H9 (cell line): ENCODE data around the gene ARHGAP15. TPM values are rescaled to one million over a fixed set of nuclear protein-coding genes. Genes with fewer than 3 reads are reported as not detected.

ENCODE experiments used
- DNase-seq: peaks from one replicate; pipeline ENCODE4 v3.0.0-alpha.2; 2017
- H2AFZ ChIP-seq: one replicate; pipeline ENCODE4 v1.6.1; 2013; ENCODE audit warnings: mild to moderate bottlenecking, low read length, control low read depth, moderate library complexity
- H2AK5ac ChIP-seq: 2 replicates; pipeline ENCODE4 v1.6.1; 2013; ENCODE audit warnings: low read length, control low read depth, mixed read lengths; ENCODE audit not compliant: insufficient read length
- H2BK120ac ChIP-seq: one replicate; pipeline ENCODE4 v1.6.1; 2013; ENCODE audit warnings: low read depth, mild to moderate bottlenecking, low read length, control low read depth, inconsistent platforms; ENCODE audit not compliant: poor library complexity, severe bottlenecking
- H2BK12ac ChIP-seq: 2 replicates; pipeline ENCODE4 v1.6.1; 2013; ENCODE audit warnings: low read length, control low read depth, mixed read lengths, low read depth; ENCODE audit not compliant: insufficient read length
- H2BK15ac ChIP-seq: 2 replicates; pipeline ENCODE4 v1.6.1; 2013; ENCODE audit warnings: low read depth, low read length, control low read depth
- H2BK20ac ChIP-seq: one replicate; pipeline ENCODE4 v1.6.1; 2013; ENCODE audit warnings: low read depth, mild to moderate bottlenecking, low read length, control low read depth, inconsistent platforms; ENCODE audit not compliant: poor library complexity, severe bottlenecking
- H2BK5ac ChIP-seq: 2 replicates; pipeline ENCODE4 v1.6.1; 2013; ENCODE audit warnings: low read length, control low read depth, mixed read lengths; ENCODE audit not compliant: insufficient read length
- H3K14ac ChIP-seq: 2 replicates; pipeline ENCODE4 v1.6.1; 2013; ENCODE audit warnings: low read length, control low read depth; ENCODE audit not compliant: insufficient read depth
- H3K18ac ChIP-seq: 2 replicates; pipeline ENCODE4 v1.6.1; 2013; ENCODE audit warnings: low read depth, mild to moderate bottlenecking, mixed read lengths, low read length, control low read depth; ENCODE audit not compliant: insufficient read length
- H3K23ac ChIP-seq: 2 replicates; pipeline ENCODE4 v1.6.1; 2013; ENCODE audit warnings: low read length, control low read depth, mixed read lengths, low read depth; ENCODE audit not compliant: insufficient read length
- H3K23me2 ChIP-seq: 2 replicates; pipeline ENCODE4 v1.6.1; 2013; ENCODE audit warnings: low read depth, mild to moderate bottlenecking, mixed read lengths, low read length, control low read depth; ENCODE audit not compliant: insufficient read length, poor library complexity, severe bottlenecking
- H3K27ac ChIP-seq: 2 replicates; pipeline ENCODE4 v1.5.1; 2013; ENCODE audit warnings: low read length, control low read depth, mixed read lengths, low read depth; ENCODE audit not compliant: insufficient read length
- H3K27me3 ChIP-seq: 2 replicates; pipeline ENCODE4 v1.6.1; 2013; ENCODE audit warnings: low read length, control low read depth, inconsistent platforms; ENCODE audit not compliant: insufficient read depth
- H3K4ac ChIP-seq: 2 replicates; pipeline ENCODE4 v1.6.1; 2013; ENCODE audit warnings: low read depth, mild to moderate bottlenecking, control low read depth, inconsistent platforms, low read length, moderate library complexity
- H3K4me1 ChIP-seq: 2 replicates; pipeline ENCODE4 v1.6.1; 2013; ENCODE audit warnings: low read length, control low read depth, inconsistent platforms; ENCODE audit not compliant: insufficient read depth
- H3K4me2 ChIP-seq: 2 replicates; pipeline ENCODE4 v1.6.1; 2013; ENCODE audit warnings: low read length, control low read depth, mixed read lengths; ENCODE audit not compliant: insufficient read length, insufficient read depth
- H3K56ac ChIP-seq: 2 replicates; pipeline ENCODE4 v1.6.1; 2013; ENCODE audit warnings: low read depth, mild to moderate bottlenecking, mixed read lengths, low read length, control low read depth; ENCODE audit not compliant: insufficient read length
- H3K79me1 ChIP-seq: 2 replicates; pipeline ENCODE4 v1.6.1; 2013; ENCODE audit warnings: low read depth, mild to moderate bottlenecking, moderate library complexity, low read length, control low read depth, inconsistent platforms; ENCODE audit not compliant: insufficient read depth, poor library complexity, severe bottlenecking
- H3K79me2 ChIP-seq: 2 replicates; pipeline ENCODE4 v1.6.1; 2013; ENCODE audit warnings: low read length, control low read depth, inconsistent platforms; ENCODE audit not compliant: insufficient read depth
- H3K9ac ChIP-seq: 2 replicates; pipeline ENCODE4 v1.6.1; 2013; ENCODE audit warnings: low read length, control low read depth, mixed read lengths; ENCODE audit not compliant: insufficient read length; ENCODE audit errors: extremely low read depth
- H3K9me3 ChIP-seq: one replicate; pipeline ENCODE4 v1.6.1; 2013; ENCODE audit warnings: low read depth, low read length, inconsistent platforms; ENCODE audit not compliant: control insufficient read depth
- H3T11ph ChIP-seq: one replicate; pipeline ENCODE4 v1.6.1; 2013; ENCODE audit warnings: mild to moderate bottlenecking, low read length, control low read depth, inconsistent platforms
- H4K20me1 ChIP-seq: one replicate; pipeline ENCODE4 v1.6.1; 2013; ENCODE audit not compliant: control insufficient read depth, insufficient read length, insufficient read depth
- H4K5ac ChIP-seq: 2 replicates; pipeline ENCODE4 v1.6.1; 2013; ENCODE audit warnings: low read depth, mild to moderate bottlenecking, mixed read lengths, low read length, control low read depth; ENCODE audit not compliant: insufficient read length
- H4K8ac ChIP-seq: replicated peaks from 2 replicates; pipeline ENCODE4 v1.6.1; 2013; ENCODE audit warnings: low read length, control low read depth, mixed read lengths, low read depth; ENCODE audit not compliant: insufficient read length
- H4K91ac ChIP-seq: 2 replicates; pipeline ENCODE4 v1.6.1; 2013; ENCODE audit warnings: low read depth, mild to moderate bottlenecking, moderate library complexity, mixed read lengths, low read length, control low read depth; ENCODE audit not compliant: insufficient read length
- H3K27ac Mint-ChIP-seq, 3 experiments: 2 replicates in 2 of 3; 3 replicates in 1 of 3; pipeline ENCODE4 v1.8.0; 2020 to 2021; ENCODE audit warnings: mixed read lengths in 3 of 3, mild to moderate bottlenecking in 1 of 3, moderate library complexity in 1 of 3
- H3K27me3 Mint-ChIP-seq: 2 replicates; pipeline ENCODE4 v1.8.0; 2021; ENCODE audit warnings: low read depth, mild to moderate bottlenecking, moderate library complexity, mixed read lengths
- H3K36me3 Mint-ChIP-seq, 3 experiments: 2 replicates in 2 of 3; 3 replicates in 1 of 3; pipeline ENCODE4 v1.8.0; 2020 to 2021; ENCODE audit warnings: low read depth in 3 of 3, mixed read lengths in 3 of 3; ENCODE audit not compliant: insufficient read depth in 1 of 3
- H3K4me1 Mint-ChIP-seq, 2 experiments: 2 replicates each; pipeline ENCODE4 v1.8.0; 2020; ENCODE audit warnings: mixed read lengths in 2 of 2
- H3K4me3 Mint-ChIP-seq, 2 experiments: 2 replicates in 1 of 2; 3 replicates in 1 of 2; pipeline ENCODE4 v1.8.0; 2020 to 2021; ENCODE audit warnings: mild to moderate bottlenecking in 2 of 2, mixed read lengths in 2 of 2, moderate library complexity in 1 of 2
- H3K9me3 Mint-ChIP-seq, 2 experiments: 2 replicates in 1 of 2; 3 replicates in 1 of 2; pipeline ENCODE4 v1.8.0; 2020; ENCODE audit warnings: mild to moderate bottlenecking in 2 of 2, mixed read lengths in 2 of 2, moderate library complexity in 1 of 2
- WGBS: extraction: QIAGEN DNeasy Blood & Tissue Kit; methylation state at CpG from one replicate; pipeline ENCODE4 v1.1.7; 2013; ENCODE audit warnings: missing lambda C conversion rate, low lambda C conversion rate, mixed read lengths; ENCODE audit not compliant: insufficient read length; ENCODE audit errors: extremely low coverage; 5-methylcytosine and 5-hydroxymethylcytosine counted together
- total RNA-seq: library from RNA; stranded (reverse); gene quantifications from 2 replicates; pipeline ENCODE4 v1.2.1, GENCODE V29; 2021
- TF ChIP-seq, protein P1 (sequence below): fragments of 200-600 bp; sonication (generic); conservative IDR thresholded peaks from 3 replicates; pipeline ENCODE4 v1.8.0; 2021; ENCODE audit warnings: antibody characterized with exemption, mild to moderate bottlenecking

Gene ARHGAP15
- total RNA-seq, 1 experiment from 2014 or later: not detected

DNA sequence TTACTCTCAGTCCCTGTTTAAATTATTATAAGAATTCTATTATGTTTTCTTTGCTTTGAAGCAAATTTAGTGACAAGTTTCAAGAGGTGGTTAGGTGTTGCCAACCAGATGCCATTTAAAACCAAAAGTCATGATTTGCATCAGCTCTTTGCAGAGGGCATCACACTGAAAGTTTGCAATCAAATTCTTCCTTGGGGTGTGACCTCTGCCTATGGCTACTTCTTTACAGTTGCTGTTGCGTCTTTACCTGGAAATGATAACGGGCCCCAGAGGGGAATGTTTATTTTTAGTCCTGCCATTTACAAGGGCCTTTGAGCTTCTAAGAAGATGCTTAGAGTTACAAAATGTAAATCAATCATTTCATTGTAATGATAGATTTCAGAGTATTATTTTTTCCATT, 561.0 kb downstream of the ARHGAP15 start:
- H3K27me3 Mint-ChIP-seq: no peaks in the 10 kb centered on the region
- Histone ChIP-seq H3K27ac (no peak overlapping the region), H3K9ac (no peak overlapping the region), H3K56ac (no peak overlapping the region), H2BK120ac (no peak overlapping the region), H4K91ac (no peak overlapping the region), H3K27me3 (no peaks in the 10 kb centered on the region), H3K9me3 (no peaks in the 10 kb centered on the region), H3K23ac (no peak overlapping the region), H3K4me1 (peaks cover 6% of the 10 kb centered on the region; the same call in 1 of the 2 replicates), H3T11ph (no peak overlapping the region), H2AK5ac (no peak overlapping the region), H3K79me1 (no peaks in the 10 kb centered on the region), H4K5ac (no peak overlapping the region), H2AFZ (no peak overlapping the region), H3K4me2 (no peak overlapping the region), H3K23me2 (no peaks in the 10 kb centered on the region), H2BK5ac (no peak overlapping the region), H3K4ac (no peak overlapping the region), H3K79me2 (no peaks in the 10 kb centered on the region), H4K8ac (no peak overlapping the region), H2BK12ac (no peak overlapping the region), H3K14ac (no peak overlapping the region), H3K18ac (no peak overlapping the region), H2BK15ac (no peak overlapping the region), H2BK20ac (no peak overlapping the region), H4K20me1 (no peaks in the 10 kb centered on the region)
- TF ChIP-seq, protein P1, sequence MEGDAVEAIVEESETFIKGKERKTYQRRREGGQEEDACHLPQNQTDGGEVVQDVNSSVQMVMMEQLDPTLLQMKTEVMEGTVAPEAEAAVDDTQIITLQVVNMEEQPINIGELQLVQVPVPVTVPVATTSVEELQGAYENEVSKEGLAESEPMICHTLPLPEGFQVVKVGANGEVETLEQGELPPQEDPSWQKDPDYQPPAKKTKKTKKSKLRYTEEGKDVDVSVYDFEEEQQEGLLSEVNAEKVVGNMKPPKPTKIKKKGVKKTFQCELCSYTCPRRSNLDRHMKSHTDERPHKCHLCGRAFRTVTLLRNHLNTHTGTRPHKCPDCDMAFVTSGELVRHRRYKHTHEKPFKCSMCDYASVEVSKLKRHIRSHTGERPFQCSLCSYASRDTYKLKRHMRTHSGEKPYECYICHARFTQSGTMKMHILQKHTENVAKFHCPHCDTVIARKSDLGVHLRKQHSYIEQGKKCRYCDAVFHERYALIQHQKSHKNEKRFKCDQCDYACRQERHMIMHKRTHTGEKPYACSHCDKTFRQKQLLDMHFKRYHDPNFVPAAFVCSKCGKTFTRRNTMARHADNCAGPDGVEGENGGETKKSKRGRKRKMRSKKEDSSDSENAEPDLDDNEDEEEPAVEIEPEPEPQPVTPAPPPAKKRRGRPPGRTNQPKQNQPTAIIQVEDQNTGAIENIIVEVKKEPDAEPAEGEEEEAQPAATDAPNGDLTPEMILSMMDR: no peak
- WGBS: no CpG with 5 or more reads among the region's 2 CpGs
- no peak overlapping the region for H3K4me3 Mint-ChIP-seq
- no peaks in the 10 kb centered on the region for H3K36me3 Mint-ChIP-seq
- H3K27ac Mint-ChIP-seq: no peak overlapping the region
- DNase-seq: no peak
- peaks cover 58% of the 10 kb centered on the region in 2 experiments for H3K4me1 Mint-ChIP-seq
- no peaks in the 10 kb centered on the region for H3K9me3 Mint-ChIP-seq
